DND-41 (cell line): Measurements from ENCODE around the gene SLC25A25.
A peak's percentile ranks its signal among the peaks of the same experiment; 100 is the strongest.

Experiments
- ATAC-seq: fragments of 200-7000 bp; cut with Tn5 transposase; 3 replicates; pipeline ENCODE4 v1.9.1; 2021; ENCODE audit warnings: low read depth; ENCODE audit not compliant: insufficient read depth
- DNase-seq: peaks from one replicate; pipeline ENCODE4 v3.0.0-alpha.2; 2020
- H2AFZ ChIP-seq: 2 replicates; pipeline ENCODE4 v1.6.0; 2012; ENCODE audit warnings: low read depth, low read length
- H3K27ac ChIP-seq: 2 replicates; pipeline ENCODE4 v1.5.1; 2012; ENCODE audit warnings: low read length, inconsistent platforms
- H3K27me3 ChIP-seq: fragments of 200-600 bp; sonication (generic); 2 replicates; pipeline ENCODE4 v1.6.0; 2012; ENCODE audit warnings: low read length, mild to moderate bottlenecking, inconsistent platforms; ENCODE audit not compliant: insufficient read depth, poor library complexity
- H3K36me3 ChIP-seq: 2 replicates; pipeline ENCODE4 v1.5.1; 2012; ENCODE audit warnings: low read length, inconsistent platforms; ENCODE audit not compliant: insufficient read depth
- H3K4me1 ChIP-seq: 2 replicates; pipeline ENCODE4 v1.5.1; 2012; ENCODE audit warnings: mild to moderate bottlenecking, low read length; ENCODE audit not compliant: insufficient read depth
- H3K4me2 ChIP-seq: 2 replicates; pipeline ENCODE4 v1.6.0; 2012; ENCODE audit warnings: mild to moderate bottlenecking, moderate library complexity, low read length, inconsistent platforms; ENCODE audit not compliant: insufficient read depth
- H3K4me3 ChIP-seq, 2 experiments: fragments of 200-600 bp in 1 of 2; shearing (Covaris generic) in 1 of 2; 2 replicates each; pipeline ENCODE4 v1.5.1; 2012 to 2016; ENCODE audit warnings: inconsistent platforms in 2 of 2, low read length in 2 of 2, mild to moderate bottlenecking in 2 of 2, low read depth in 1 of 2, moderate library complexity in 1 of 2
- H3K79me2 ChIP-seq: 2 replicates; pipeline ENCODE4 v1.6.0; 2012; ENCODE audit warnings: low read length, inconsistent platforms; ENCODE audit not compliant: insufficient read depth
- H3K9ac ChIP-seq: 2 replicates; pipeline ENCODE4 v1.6.0; 2012; ENCODE audit warnings: low read depth, mild to moderate bottlenecking, inconsistent platforms, low read length, moderate library complexity
- H3K9me3 ChIP-seq: 2 replicates; pipeline ENCODE4 v1.5.1; 2012; ENCODE audit warnings: low read length, moderate library complexity, mild to moderate bottlenecking, inconsistent platforms; ENCODE audit not compliant: insufficient read depth, severe bottlenecking
- H4K20me1 ChIP-seq: 2 replicates; pipeline ENCODE4 v1.6.0; 2012; ENCODE audit warnings: low read length; ENCODE audit not compliant: insufficient read depth
- EZH2 ChIP-seq: IDR thresholded peaks from 3 replicates; pipeline ENCODE4 v1.6.1; 2012; ENCODE audit warnings: borderline replicate concordance, low read depth, mild to moderate bottlenecking, moderate library complexity, low read length, inconsistent platforms; ENCODE audit not compliant: severe bottlenecking
- TF ChIP-seq, protein P1 (sequence below): IDR thresholded peaks from 2 replicates; pipeline ENCODE4 v1.5.1; 2012; ENCODE audit warnings: borderline replicate concordance, low read length, moderate library complexity, mild to moderate bottlenecking; ENCODE audit not compliant: poor library complexity, severe bottlenecking; ENCODE audit errors: extremely low read depth

SLC25A25 gene

DNA sequence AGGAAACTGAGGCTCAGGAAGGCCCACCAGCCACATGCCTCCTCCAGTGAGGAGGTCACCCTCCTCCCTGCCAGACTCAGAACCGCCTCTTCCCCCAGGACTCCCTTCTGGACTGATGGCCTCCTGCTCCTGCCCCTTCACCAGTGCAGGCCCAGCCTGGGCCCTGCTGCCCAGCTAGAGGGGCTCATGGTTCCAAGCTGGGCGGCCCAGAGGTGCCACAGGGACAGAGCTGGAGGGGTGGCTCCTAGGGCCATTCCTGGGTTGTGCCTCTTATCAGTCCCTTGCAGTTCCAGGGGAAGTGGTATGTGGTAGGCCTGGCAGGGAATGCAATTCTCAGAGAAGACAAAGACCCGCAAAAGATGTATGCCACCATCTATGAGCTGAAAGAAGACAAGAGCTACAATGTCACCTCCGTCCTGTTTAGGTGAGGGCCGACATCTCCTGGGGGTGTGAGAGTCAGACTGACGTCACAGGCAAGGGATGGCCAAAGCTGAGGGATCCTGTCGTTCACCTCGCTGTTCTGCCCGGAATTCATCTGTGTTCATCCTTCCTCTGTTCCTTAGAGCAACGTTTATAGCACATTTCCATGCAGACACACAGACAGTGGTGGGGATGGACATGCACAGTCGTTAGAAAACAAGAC, 82.0 kb downstream of the SLC25A25 start:
- DNase-seq, result no peak
- no peak for ATAC-seq
- H3K9ac ChIP-seq, result no peak overlapping the region
- H3K27ac ChIP-seq, result no peak overlapping the region
- no peaks in the 10 kb centered on the region for H3K79me2 ChIP-seq
- no peaks in the 10 kb centered on the region for H3K27me3 ChIP-seq
- H4K20me1 ChIP-seq, result no peaks in the 10 kb centered on the region
- no peak overlapping the region for H2AFZ ChIP-seq
- H3K4me1 ChIP-seq, result no peaks in the 10 kb centered on the region
- no peak overlapping the region for H3K4me3 ChIP-seq
- H3K4me2 ChIP-seq, result no peak overlapping the region
- TF ChIP-seq EZH2, result no peak
- TF ChIP-seq, protein P1, sequence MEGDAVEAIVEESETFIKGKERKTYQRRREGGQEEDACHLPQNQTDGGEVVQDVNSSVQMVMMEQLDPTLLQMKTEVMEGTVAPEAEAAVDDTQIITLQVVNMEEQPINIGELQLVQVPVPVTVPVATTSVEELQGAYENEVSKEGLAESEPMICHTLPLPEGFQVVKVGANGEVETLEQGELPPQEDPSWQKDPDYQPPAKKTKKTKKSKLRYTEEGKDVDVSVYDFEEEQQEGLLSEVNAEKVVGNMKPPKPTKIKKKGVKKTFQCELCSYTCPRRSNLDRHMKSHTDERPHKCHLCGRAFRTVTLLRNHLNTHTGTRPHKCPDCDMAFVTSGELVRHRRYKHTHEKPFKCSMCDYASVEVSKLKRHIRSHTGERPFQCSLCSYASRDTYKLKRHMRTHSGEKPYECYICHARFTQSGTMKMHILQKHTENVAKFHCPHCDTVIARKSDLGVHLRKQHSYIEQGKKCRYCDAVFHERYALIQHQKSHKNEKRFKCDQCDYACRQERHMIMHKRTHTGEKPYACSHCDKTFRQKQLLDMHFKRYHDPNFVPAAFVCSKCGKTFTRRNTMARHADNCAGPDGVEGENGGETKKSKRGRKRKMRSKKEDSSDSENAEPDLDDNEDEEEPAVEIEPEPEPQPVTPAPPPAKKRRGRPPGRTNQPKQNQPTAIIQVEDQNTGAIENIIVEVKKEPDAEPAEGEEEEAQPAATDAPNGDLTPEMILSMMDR, result no peak
- H3K9me3 ChIP-seq, result no peaks in the 10 kb centered on the region
- H3K36me3 ChIP-seq, result no peaks in the 10 kb centered on the region

GRCh38 chr9:128150594-128151308, 82.7 kb downstream of the SLC25A25 start:
- peak; percentile 58; the same call in 1 of the 3 replicates for ATAC-seq
- H3K4me3 ChIP-seq, result no peak overlapping the region
- no peak overlapping the region for H3K9ac ChIP-seq
- H3K27me3 ChIP-seq, result no peaks in the 10 kb centered on the region
- H3K36me3 ChIP-seq, result no peaks in the 10 kb centered on the region
- no peaks in the 10 kb centered on the region for H4K20me1 ChIP-seq
- no peaks in the 10 kb centered on the region for H3K4me1 ChIP-seq
- no peaks in the 10 kb centered on the region for H3K9me3 ChIP-seq
- TF ChIP-seq, protein P1, result peak; percentile 40
- no peak for TF ChIP-seq EZH2
- H2AFZ ChIP-seq, result no peak overlapping the region
- DNase-seq, result no peak
- no peak overlapping the region for H3K4me2 ChIP-seq
- no peaks in the 10 kb centered on the region for H3K79me2 ChIP-seq
- H3K27ac ChIP-seq, result no peak overlapping the region

DNA sequence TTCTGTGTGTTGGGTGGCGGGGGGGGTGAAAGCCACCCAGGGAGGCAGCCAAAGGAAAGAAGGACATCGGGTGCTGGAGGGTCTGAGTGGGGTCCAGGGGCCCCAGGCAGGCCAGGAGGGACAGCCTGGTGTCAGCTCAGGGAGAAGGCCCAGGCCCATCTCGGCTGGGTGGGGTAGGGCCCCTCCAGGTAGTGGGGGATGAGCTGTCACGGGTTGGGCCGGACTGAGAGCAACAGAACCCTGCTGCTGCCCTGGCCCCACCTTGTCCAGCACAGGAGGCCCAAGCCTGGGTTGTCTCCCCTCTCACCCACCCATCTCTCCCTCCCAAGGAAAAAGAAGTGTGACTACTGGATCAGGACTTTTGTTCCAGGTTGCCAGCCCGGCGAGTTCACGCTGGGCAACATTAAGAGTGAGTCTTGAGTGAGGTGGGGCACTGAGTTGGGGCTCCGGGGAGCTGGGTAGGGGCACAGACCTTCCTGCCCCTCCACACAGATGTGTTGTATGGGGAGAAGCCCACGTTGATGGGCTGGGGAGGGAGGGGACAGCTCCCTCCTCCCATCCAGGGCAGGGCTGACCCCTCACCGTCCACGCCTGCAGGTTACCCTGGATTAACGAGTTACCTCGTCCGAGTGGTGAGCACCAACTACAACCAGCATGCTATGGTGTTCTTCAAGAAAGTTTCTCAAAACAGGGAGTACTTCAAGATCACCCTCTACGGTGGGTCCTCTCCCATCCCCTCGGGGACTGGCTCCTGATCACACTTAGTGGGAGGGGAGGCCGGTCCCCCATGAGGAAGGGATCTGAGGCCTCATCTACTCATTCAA, 83.5 kb downstream of the SLC25A25 start:
- H3K4me3 ChIP-seq, result no peak overlapping the region
- ATAC-seq, result no peak
- H3K9me3 ChIP-seq, result no peaks in the 10 kb centered on the region
- no peaks in the 10 kb centered on the region for H4K20me1 ChIP-seq
- H3K9ac ChIP-seq, result no peak overlapping the region
- H2AFZ ChIP-seq, result no peak overlapping the region
- H3K36me3 ChIP-seq, result no peaks in the 10 kb centered on the region
- no peak overlapping the region for H3K27ac ChIP-seq
- H3K4me1 ChIP-seq, result no peaks in the 10 kb centered on the region
- no peaks in the 10 kb centered on the region for H3K79me2 ChIP-seq
- H3K4me2 ChIP-seq, result no peak overlapping the region
- no peak for TF ChIP-seq EZH2
- TF ChIP-seq, protein P1, result no peak
- no peaks in the 10 kb centered on the region for H3K27me3 ChIP-seq
- no peak for DNase-seq
